Endometrium (tissue), 2 donors: ENCODE measurements around the gene RRBP1.
"Not testable (repeated sequence)": the region's sequence is repeated elsewhere in the genome, so short reads cannot be mapped to it uniquely, and the experiment has no call there.

Experiments used
- FAIRE-seq: peaks from 2 replicates; lab custom pipeline; 2012; peaks lifted over from hg19 to GRCh38; lab: Jason Lieb, UNC
- donor health status: control.
- donor health status: control.

The RRBP1 gene

DNA sequence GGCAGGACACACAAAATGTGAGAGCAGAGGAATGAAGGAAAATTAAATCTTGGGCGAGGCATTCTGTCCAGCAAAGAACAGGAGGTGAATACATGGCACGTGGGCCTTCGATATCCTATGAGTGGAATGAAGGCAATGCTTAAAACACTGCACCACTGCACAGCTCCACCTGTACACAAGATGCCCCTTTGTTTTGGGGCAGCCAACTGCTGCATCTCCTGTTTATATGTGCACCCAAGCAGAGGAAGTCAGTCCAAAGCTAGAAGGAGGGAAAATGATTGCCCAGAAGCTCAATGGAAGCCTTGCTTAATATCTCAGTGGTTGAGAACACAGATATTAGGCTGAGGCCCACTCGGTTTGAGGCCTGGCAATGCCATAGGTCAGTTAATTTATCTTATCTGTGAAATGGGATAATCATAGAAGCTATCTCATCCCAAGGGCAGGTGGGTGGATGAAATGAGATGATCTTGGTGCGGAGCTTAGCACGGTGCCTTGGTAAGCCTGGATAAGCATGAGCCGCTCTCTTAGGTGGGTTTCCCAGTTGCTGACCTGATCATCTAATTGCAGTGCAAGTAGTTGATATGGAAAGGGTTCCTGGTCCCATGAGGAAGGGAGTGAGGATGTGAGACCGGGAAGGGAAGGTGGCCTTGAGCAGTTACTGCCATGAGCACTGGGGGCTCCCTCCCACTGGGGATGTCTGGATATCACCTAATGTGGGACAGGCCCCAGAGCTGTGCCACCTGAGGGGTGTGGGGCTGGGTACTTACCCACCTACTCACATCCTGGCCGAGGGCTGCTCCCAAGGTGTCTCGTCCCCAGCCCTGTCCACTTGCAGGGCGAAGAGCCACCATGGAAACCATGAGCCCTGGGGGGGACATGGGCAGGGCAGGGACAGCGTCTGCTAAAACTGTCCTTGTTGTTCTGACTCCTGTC is 27.6 kb upstream of the RRBP1 start:
- FAIRE-seq, result no peak

DNA sequence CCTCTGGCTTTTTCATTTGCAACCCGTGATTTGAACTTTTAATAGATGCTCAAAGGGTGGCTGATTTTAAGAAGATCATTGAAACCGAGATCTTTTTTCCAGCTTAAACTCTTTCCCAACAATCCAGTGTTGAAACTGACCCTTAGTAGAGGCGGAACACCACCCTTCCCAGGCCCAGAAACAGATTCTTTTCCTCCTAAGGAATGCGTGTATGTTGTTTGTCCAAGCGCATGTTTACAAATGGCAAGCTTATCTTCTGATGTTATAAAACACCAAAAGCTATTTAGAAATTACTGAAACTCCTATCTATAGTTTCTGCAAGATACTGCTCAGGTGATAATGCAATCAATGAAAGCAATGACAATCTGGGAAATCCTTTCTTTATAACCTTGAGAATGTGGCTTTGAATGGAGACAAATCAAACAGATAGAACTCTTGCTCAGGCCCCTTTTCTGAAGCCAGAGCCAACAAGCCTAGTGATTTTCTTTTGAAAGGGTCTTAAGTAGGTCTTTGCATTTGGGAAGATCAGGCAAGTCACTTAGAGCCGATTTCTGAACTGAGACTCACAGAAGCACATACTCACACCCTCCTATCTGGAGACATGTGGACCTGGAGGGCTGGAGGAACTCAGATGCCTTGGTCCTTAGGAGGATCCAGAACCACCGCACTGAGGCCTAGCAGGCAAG is 26.8 kb upstream of the RRBP1 start:
- peak; percentile 70 for FAIRE-seq

DNA sequence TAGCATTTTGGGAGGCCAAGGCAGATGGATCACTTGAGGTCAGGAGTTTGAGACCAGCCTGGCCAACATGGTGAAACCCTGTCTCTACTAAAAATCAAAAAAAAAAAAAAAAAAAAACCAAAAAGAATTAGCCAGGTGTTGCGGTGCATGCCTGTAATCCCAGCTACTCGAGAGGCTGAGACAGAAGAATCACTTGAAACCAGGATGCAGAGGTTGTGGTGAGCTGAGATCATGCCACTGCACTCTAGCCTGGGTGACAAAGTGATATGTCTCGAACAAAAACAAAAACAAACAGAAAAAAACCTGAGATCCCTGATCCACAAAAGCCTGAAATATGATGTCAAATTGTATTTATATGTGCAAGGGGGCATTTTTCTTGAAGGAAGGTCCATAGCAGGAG is 25.9 kb upstream of the RRBP1 start:
- not testable (repeated sequence) for FAIRE-seq

GRCh38 chr20:17706632-17707031 is 24.6 kb upstream of the RRBP1 start:
- no peak for FAIRE-seq

DNA sequence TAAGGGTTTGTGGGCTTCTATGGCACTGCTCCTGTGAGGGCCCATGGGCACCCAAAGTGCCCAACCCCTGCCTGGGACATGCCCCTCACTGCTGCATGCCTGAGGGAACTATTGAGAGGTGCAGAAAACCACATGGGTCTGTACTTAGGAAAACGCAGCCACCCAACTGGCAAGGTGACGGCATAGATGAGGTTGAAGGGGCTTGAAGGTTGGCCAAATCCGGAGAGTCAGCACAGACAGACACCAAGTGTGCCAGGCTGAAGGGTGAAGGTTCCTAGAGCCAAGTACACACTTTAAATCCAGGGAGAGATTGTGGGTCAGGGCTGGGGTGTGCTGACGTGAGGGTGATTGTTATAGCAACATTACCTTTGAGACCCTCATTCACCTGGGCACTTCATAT is 23.9 kb upstream of the RRBP1 start:
- FAIRE-seq, result no peak

DNA sequence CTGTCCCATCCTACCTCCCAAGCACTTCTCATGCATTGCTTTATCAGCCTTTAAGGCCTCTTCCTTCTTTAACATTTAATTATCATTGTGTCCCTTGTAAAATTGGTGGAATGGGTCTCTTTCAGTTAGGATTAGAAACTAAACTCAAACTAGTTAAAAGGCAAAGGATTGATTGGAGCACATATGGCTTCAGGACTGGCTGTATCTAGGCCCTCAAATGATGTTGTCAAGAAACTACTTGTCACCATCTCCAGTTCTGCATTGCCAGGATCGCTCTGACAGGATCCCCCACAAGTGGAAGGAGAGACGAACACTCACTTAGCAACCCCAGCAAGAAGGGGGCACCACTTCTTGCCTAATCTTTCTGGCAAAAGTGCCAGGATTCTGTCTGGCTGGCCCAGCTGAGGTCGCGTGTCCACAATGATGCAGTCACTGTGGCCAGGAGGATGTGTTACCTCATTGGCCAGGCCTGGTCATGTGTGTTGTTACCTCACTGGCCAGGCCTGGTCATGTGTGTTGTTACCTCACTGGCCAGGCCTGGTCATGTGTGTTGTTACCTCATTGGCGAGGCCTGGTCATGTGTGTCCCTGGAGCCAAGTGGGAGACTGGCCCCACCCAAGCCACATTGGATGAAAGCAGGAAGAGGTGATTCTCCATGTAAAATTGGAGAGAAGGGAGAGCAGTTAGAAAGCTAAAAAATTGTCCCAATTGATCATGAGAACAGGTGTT is 22.7 kb upstream of the RRBP1 start:
- no peak for FAIRE-seq

GRCh38 chr20:17701826-17702225 is 19.8 kb upstream of the RRBP1 start:
- no peak for FAIRE-seq

DNA sequence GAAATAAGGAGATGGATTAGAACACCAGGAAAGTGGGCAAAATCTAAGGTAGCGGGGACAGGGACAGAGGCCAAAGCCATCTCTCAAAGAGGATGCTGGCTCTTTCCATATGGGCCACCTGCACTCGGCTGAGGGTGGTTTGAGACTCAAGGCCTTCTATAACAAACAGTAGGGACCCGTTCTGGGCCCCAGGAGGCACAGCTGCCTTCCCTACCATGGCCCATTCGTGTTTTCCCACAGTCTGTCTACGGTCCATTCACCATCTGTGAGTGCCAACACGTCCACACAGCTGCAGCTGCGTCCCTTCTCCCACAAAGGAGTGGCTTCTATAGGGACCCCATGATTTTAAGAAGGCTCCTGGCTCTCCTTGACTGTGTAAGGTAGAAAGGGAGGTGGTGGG is 18.6 kb upstream of the RRBP1 start:
- FAIRE-seq, result no peak

- no peak for FAIRE-seq
These were observed 17.9 kb upstream of the RRBP1 start, which contains the start of gene BANF2 for GRCh38 chr20:17699931-17700351. Gene BANF2 (plus strand): TSS chr20:17699966. CDS start chr20:17725026, 25,060 bp downstream.

GRCh38 chr20:17698384-17698783 is 16.3 kb upstream of the RRBP1 start:
- FAIRE-seq, result no peak

DNA sequence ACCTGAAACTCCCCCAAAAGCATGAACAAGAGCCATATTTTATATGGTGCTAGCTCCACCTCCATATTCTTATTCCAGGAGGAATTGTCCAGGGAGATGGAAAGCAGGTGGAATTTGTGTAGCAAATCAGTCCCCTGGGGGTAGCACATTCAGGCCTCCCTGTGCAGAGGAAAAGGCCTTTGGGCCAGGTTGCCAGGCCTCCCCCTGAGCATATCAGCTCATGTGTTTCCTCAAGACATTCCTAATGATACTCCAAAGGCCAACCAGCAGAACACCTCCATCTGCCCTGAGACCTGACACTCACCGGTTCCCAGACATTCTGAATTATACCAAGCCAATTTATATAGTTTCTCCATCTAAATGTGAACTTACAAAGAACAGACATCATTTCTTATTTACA is 15.1 kb upstream of the RRBP1 start:
- FAIRE-seq, result no peak

DNA sequence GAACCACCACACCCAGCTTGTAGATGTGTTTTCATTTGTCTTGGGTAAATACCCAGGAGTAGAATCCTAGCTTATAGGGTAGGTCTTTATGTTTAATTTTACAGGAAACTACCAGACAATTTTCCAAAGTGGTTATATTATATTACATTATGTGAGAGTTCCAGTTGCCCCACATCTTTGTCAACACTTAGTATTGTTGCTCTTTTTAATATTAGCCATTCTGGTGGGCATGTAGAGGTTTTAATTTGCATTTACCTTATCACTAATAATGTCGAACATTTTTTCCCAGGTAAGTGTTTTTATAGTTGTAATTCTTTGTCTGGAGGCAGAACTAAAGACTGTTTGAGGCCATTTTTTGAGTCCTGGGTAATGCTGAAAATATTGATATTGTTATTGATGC is 14.2 kb upstream of the RRBP1 start:
- FAIRE-seq, result no peak

- no peak for FAIRE-seq
These were observed 12.7 kb upstream of the RRBP1 start for GRCh38 chr20:17694767-17695166.

- FAIRE-seq, result no peak
These were observed 11.5 kb upstream of the RRBP1 start for GRCh38 chr20:17693444-17694001.

DNA sequence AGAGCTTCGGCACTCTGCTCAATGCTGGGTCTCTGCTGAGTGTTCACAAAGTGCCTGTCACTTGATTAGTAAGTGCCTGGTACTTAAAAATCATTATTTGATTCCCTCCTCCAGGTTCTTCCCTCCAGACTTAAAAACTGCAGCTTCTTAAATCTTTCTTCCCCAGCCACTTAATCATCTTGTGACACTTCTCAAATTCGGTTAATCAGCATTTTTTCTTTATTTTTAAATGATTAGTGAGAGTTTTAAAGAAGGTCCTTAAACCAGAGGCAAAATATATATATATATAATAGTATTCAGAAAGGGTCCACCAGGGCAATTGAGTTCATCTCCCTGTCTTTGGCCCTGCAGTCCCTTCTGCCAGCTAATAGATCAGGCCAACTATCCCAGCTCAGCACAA is 9.7 kb upstream of the RRBP1 start:
- no peak for FAIRE-seq

DNA sequence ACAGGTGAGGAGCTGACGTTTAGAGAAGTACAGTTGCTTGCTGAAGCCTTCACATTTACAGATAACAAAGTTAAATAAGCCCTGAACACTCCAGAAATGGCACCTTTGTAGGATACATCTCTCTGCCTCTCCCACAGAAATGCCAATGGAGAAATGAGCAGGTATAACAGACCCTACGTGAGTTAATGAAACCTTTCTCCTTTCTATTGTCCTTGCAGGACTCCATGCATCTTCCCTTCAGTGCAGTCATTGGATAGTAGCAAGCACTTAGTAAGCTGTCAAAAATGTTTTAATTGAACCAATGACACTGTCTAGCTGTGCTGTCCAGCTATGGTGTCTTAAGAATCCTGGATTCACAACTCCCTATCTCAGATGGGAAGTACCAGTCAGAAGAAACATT is 8.1 kb upstream of the RRBP1 start:
- no peak for FAIRE-seq

GRCh38 chr20:17688965-17689364 is 6.9 kb upstream of the RRBP1 start:
- no peak for FAIRE-seq

DNA sequence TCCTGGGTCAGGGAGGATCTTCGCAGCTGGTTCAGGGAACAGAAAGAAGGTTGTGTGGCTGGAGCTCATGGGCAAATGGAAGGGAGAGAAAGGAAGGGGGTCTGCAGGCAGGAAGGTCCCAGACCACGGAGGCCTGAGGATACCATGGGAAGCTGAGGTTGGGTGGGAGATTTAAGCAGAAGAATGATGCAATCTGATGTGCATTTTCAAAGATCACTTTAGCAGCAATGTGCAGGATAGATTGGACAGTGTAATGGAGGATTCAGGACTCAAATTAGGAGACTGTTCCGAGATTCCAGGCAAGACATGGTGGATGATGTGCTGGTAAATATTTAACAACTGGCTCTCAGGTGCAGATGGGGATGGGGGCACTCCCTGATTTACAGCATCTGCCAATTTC is 5.8 kb upstream of the RRBP1 start:
- no peak for FAIRE-seq

DNA sequence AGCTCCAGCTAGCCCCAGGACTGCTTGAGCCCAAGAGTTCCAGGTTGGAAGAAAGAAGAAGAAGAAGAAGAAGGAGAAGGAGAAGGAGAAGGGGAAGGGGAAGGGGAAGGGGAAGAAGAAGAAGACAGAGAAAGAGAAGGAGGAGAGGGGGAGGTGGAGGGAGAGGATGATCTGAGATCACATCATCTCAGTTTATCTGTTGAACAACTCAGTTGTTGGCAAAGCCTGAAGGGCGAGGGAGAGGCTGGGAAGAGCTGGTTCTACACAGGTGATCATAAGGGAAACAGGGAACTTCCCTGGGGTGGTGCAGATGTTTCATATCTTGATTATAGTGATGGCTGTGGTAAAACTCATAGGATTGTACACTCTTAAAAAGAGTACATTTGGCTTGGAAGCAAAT is 3.1 kb upstream of the RRBP1 start:
- no peak for FAIRE-seq

- FAIRE-seq, result no peak
These were observed 2.2 kb upstream of the RRBP1 start for GRCh38 chr20:17684077-17684888.

- FAIRE-seq, result no peak
These were observed 1.4 kb upstream of the RRBP1 start for GRCh38 chr20:17683218-17684076.
